KBM-7 (cell line): ENCODE data around the gene NHLRC1.
A peak's percentile ranks its signal among the peaks of the same experiment; 100 is the strongest.
"Not testable (repeated sequence)": the region's sequence is repeated elsewhere in the genome, so short reads cannot be mapped to it uniquely, and the experiment has no call there.

ENCODE experiments used
- DNase-seq: peaks from one replicate; pipeline ENCODE4 v3.0.0-alpha.2; 2015
- in situ Hi-C: fragments of 300-500 bp; cut with MboI; formaldehyde crosslinking; loops from 2 replicates; pipeline ENCODE4 v1.14.3; 2020; ENCODE audit warnings: low sequenced_read_pairs, low pct_unique_long_range_greater_than_20kb, mixed read lengths

NHLRC1 gene

GRCh38 chr6:18122128-18123093, at the start of gene NHLRC1:
NHLRC1 (minus strand) TSS chr6:18122677; CDS start chr6:18122606, 71 bp downstream.
- in situ Hi-C loops = no loop called here
- no peak for DNase-seq

DNA sequence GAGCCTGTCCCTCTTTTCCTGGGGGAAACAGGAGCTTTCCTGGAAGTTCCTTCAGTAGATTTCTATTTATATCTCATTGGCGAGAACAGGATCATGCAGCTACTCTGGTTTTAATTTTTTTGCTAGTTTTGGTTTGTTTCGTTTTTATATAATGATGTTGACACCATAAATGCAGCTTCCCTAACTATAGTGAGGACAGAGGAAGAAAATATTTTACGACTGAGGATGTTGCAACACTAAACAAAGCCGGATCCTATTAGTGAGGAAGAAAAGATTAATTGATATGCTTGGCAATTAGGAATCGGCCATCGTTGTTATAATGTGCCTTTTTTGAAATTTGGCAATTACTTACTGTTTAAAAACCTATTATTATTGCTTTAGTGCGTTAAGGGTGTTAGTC, 49.4 kb upstream of the NHLRC1 start:
- DNase-seq = no peak
- in situ Hi-C loops = no loop called here

DNA sequence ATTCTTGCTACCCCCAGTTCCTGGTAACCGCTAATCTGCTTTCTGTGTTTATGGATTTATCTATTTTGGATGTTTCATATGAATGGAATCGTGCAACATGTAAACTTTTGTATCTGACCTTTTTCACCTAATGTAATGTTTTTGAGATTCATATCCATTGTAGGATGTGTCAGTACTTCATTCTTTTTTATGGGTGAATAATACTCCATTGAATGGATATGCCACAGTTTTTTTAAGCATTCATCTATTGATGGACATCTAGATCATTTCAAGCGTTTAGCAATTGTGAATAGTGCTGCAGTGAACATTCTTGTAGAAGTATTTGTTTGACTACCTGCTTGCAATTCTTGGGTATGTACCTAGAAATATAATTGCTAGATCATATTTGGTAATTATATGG, 45.8 kb upstream of the NHLRC1 start:
- in situ Hi-C loops = no loop called here
- DNase-seq = no peak

- DNase-seq = no peak
- in situ Hi-C loops = no loop called here
Observed at GRCh38 chr6:18166312-18167036, 44.0 kb upstream of the NHLRC1 start.

DNA sequence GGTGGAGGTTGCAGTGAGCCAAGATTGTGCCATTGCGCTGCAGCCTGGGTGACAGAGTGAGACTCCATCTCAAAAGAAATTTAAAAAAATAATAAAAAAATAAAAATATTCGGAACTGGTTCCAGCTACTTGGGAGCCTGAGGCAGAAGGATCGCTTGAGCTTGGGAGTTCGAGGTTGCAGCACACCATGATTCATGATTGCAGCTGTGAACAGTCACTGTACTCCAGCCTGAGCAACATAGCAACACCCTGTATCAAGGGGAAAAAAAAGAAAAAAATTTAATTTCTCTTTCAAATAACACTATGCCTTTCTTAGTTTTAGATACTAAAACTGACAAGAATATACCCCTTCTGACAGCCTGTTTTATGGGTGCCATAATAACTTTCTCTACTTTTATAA, 43.3 kb upstream of the NHLRC1 start:
- DNase-seq = no peak
- in situ Hi-C loops = no loop called here

DNA sequence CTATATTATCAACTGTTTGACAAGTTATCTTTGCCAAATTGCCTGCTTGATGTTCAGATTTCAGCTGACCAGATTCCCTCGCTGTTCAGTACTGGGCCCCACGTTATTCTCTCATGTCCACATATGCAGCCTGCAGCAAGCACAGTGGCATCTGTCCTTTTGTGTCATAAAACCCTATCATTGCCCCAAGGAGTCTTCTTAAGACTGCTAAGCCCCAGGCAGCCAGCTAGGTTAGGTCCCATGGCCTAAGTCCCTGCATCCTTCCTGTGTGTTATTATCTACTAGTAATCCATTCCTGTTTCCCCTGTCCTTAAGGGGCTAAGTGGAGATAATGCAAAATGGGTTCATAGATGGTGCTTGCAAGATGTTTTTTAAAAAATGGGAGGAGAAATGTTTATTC, 39.9 kb upstream of the NHLRC1 start:
- DNase-seq = no peak
- in situ Hi-C loops = no loop called here

DNA sequence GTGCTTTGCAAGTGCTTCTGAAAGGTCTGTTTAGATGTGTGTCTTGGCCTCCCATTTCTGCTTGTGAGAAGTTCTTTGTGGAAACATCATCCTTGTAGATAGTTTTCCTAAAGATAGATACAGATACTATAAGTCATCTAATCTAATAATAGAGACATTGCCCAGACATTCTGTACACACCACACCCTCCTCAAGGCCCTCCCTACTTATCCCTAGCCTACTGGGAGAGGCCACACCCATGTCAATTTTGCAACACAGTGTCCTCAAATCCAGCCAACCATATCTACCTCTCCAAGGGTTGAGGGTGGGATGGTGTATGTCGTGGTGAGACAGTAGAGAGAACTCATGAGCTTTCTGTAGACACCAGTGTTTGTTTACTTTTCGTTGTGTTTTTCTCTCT, 39.0 kb upstream of the NHLRC1 start:
- in situ Hi-C loops = no loop called here
- no peak for DNase-seq

DNA sequence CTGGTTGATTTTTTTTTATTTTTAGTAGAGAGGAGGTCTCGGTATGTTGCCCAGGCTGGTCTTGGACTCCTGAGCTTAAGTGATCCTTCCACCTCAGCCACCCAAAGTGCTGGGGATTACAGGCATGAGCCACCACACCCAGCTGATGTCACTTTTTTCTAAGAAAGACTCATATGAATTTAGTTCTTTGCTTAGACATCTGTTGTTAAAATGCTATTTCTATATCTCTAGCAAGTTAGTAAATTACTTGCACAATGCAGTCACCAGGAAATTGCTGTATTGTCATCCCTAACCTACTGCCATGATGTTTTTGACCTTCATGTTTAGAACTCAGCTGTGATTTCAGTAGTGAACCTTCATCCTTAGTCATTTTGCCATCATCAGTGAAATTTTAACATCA, 38.4 kb upstream of the NHLRC1 start:
- in situ Hi-C loops = no loop called here
- DNase-seq = no peak

DNA sequence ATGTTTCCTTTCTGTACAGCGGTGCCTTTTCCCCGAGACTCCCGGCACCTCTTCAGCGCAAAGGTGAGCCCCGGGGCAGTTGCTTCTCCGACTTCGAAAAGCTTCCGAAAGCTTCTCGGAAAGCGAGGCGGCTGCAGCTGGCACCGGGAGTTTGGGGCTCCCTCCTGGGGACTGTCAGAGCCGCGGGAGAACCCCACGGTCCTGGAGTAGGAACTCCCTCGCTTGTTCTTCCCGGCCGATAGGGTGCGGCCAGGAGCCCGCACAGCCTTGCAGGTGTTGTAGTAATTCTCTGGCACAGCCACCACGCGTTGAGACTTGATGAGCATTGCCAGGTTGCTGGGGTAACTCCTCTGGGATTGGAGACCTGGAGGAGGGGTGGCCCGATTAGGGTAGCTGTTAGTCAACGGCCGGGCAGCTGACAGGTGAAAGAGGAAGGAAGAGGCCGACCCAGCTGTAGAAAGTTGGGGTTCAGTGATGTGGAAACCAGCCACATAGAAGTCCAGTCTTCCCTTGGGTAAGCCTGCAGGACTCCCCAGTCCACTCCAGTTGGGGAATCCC, 33.5 kb upstream of the NHLRC1 start:
- in situ Hi-C loops = no loop called here
- DNase-seq = peak; percentile 83

DNA sequence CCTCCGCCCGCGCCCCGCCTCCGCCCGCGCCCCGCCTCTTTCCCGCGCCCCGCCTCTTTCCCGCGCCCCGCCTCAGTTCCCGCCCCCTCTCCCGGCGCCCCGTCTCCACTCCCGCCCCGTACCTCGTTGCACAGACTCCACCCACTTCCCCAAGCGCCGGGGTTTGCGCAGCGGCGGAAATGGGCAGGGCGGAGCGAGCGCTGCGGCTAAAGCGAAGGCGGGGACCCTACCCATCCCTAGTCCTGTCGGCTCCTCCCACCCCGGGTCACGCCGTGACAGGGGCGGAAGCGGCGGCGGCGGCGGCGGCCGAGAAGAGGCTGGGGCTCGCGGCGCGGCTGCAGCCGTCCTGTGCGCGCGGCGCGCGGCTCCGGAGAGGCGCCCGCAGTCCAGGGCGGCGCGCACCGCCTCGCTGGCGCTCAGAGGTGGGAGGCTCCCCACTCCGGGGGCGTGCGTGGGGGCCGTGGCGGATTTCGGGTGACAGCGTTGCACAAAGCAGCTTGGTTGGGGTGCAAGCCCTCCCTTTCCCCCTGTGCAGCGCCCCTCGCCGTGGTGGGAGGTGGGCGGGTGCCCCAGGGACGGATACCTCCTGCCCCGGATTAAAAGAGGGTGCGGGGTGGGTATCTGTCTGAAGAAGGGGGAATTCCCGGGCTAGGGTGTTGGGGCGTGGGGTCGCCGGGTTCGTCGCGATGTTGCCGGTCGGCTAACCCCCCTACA, 32.8 kb upstream of the NHLRC1 start, which contains the start of gene KDM1B:
Gene KDM1B (plus strand): TSS at position 273 of the 714 bp plus-strand sequence. CDS start 4,474 bp downstream, outside the sequence.
- in situ Hi-C loops = no loop called here
- peak; percentile 98 for DNase-seq

DNA sequence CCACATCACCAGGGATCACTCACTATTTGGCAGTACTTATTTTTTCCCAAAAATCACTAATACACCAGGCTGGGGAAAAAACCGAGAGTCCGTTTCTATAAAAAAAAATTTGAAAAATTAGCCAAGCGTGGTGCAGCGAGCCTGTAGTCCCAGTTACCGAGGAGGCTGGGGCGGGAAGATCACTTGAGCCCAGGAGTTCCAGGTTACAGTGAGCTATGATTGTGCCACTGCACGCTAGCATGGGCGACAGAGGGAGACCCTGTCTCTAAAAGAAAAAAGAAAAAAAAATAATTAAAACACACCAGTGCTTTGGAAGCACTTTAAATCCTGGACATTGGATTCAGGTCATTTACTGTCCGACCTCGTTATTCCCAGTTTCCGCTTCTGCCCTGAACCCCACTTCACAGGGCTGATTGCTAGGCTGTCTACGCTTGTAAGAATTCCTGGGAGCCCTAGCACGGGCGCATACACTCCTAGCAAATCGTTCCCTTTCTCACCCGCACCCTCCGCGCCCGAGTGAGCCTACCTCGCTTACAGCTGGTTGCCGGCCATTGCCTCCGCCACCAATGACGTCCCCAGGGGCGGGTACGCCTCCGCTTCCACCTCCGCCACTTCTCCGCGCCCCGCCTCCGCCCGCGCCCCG, 32.2 kb upstream of the NHLRC1 start, which contains the start of gene TPMT:
Gene TPMT (minus strand): TSS at position 571 of the 643 bp plus-strand sequence. CDS start 5,950 bp downstream, outside the sequence.
- DNase-seq = no peak
- in situ Hi-C loops = no loop called here

DNA sequence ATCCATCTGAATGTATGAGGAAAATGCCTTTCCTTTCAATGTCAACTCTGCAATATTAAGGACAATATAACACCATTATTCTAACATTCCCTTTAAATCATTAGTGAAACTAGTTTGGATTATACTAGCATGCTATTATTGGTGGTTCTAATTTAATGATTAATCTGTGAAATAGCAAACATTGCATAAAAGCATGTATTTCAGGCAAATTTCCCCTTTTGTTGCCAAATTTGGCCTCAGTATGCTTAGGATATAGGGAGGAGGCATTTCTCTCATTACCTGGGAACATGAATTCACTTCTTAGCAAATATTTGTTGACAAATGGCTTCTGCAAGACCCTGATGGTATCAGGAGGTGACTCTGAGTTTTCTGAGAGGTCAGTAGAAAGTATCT, 30.8 kb upstream of the NHLRC1 start:
- no peak for DNase-seq
- in situ Hi-C loops = no loop called here

DNA sequence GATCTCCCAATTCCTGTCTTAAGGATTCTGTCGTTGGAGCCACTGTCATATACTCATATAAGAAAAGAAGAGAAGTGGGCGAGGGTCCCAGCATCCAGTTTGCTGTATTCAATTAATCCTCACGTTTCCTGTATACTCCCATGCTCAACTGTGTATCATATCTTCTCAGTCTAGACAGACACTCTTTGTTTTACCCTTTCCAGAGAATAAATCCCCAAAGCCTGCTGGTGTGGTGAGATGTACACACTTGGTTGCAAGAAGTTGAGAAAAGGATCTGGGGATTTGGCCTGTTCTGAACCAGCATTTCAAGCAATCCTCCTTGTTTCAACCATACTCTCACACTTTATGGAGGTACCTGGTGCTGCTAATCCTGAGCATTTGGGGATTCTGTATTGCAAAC, 29.3 kb upstream of the NHLRC1 start:
- in situ Hi-C loops = no loop called here
- DNase-seq = no peak

DNA sequence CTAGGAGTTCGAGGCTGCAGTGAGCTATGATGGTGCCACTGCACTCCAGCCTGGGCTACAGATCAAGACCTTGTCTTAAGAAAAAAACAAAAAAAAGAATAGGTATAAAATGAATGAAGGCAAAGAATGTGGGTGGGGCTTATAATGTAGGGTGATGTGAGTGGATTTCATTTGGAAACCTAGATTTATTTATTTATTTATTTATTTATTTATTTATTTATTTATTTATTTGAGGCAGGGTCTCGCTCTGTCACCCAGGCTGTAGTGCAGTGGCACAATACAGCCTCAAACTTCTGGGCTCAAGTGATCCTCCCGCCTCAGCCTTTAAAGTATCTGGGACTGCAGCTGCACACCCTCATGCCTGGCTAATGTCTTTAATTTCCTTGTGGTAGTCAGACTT, 28.9 kb upstream of the NHLRC1 start:
- DNase-seq, in situ Hi-C loops: not testable (repeated sequence)

DNA sequence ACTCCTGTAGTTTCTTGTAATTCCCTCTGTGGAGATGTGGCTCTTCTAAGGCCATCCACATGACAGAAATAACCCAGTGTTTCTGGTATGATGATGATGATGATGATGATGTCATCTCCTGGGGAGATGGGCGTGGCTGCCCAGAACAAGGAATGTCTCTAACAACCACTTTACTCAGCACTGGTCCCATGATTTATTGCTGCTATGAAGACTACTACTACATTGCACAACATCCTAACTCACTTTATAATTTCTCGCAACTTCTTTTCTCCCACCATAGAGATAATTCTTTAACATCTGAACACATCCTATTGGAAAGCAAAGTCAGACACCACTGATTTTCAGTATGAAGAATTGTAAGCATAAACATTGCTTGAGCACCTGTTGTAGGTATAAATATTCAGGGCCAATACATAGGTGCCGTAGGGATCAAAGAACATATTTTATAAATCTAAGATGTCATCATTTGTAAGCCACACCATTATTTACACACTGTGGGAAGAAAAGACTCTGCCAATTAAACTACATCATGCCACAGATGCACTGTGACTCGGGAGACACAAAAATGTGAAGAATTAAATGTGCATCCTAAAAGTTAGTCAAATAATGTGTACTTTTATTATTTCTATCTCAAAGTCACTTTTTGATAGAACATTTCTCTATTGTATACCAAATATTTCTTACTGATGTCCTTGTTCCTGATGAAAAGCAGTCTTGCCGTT, 26.0 kb upstream of the NHLRC1 start:
- no peak for DNase-seq
- in situ Hi-C loops = no loop called here

DNA sequence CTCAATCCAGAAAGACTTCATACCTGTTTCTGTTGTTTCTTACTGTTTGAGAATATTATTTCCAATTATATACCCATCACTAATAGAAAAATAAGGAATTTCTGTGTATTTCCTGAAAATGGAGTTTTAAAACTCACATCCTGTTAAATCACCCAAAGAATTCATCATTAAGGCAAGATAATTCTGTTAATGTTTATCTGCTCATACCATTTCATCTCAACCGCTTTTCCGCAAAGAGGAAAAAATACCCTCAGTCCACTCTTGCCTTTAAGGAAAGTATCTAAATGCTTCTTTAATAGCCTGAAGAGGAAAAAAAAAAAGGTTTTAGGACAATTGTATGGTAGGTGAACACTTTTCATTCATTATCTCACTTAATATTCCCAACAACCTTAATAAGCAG, 25.1 kb upstream of the NHLRC1 start:
- no peak for DNase-seq
- in situ Hi-C loops = no loop called here

DNA sequence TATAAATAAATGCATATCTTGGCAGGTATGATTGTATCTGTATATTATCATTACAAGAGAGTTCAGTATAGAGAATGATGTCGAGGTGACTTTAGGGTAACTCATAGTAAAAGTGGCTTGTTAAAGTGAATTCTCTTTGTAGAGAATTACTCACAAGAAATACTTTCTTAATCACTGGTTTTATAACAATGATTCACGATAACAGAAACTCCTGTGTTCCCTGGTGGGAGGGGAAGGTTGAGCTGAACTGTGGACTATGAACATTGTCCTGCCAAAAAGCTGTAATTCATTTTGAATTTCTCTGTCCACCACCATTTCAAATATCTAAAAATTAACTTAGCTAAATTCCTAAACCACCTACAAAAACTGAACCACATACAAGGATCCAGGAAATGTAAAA, 24.7 kb upstream of the NHLRC1 start:
- in situ Hi-C loops = no loop called here
- DNase-seq = no peak

- in situ Hi-C loops = no loop called here
- no peak for DNase-seq
Observed at GRCh38 chr6:18142591-18142861, 20.0 kb upstream of the NHLRC1 start.
